H9 (cell line): ENCODE measurements around the gene INTS7. TPM values are rescaled to one million over a fixed set of nuclear protein-coding genes. Genes with fewer than 3 reads are reported as not detected.
"Not testable (repeated sequence)": the region's sequence is repeated elsewhere in the genome, so short reads cannot be mapped to it uniquely, and the experiment has no call there.

Experiments
- DNase-seq: peaks from one replicate; pipeline ENCODE4 v3.0.0-alpha.2; 2017
- H2AFZ ChIP-seq: one replicate; pipeline ENCODE4 v1.6.1; 2013; ENCODE audit warnings: mild to moderate bottlenecking, low read length, control low read depth, moderate library complexity
- H2AK5ac ChIP-seq: 2 replicates; pipeline ENCODE4 v1.6.1; 2013; ENCODE audit warnings: low read length, control low read depth, mixed read lengths; ENCODE audit not compliant: insufficient read length
- H2BK120ac ChIP-seq: one replicate; pipeline ENCODE4 v1.6.1; 2013; ENCODE audit warnings: low read depth, mild to moderate bottlenecking, low read length, control low read depth, inconsistent platforms; ENCODE audit not compliant: poor library complexity, severe bottlenecking
- H2BK12ac ChIP-seq: 2 replicates; pipeline ENCODE4 v1.6.1; 2013; ENCODE audit warnings: low read length, control low read depth, mixed read lengths, low read depth; ENCODE audit not compliant: insufficient read length
- H2BK15ac ChIP-seq: 2 replicates; pipeline ENCODE4 v1.6.1; 2013; ENCODE audit warnings: low read depth, low read length, control low read depth
- H2BK20ac ChIP-seq: one replicate; pipeline ENCODE4 v1.6.1; 2013; ENCODE audit warnings: low read depth, mild to moderate bottlenecking, low read length, control low read depth, inconsistent platforms; ENCODE audit not compliant: poor library complexity, severe bottlenecking
- H2BK5ac ChIP-seq: 2 replicates; pipeline ENCODE4 v1.6.1; 2013; ENCODE audit warnings: low read length, control low read depth, mixed read lengths; ENCODE audit not compliant: insufficient read length
- H3K14ac ChIP-seq: 2 replicates; pipeline ENCODE4 v1.6.1; 2013; ENCODE audit warnings: low read length, control low read depth; ENCODE audit not compliant: insufficient read depth
- H3K18ac ChIP-seq: 2 replicates; pipeline ENCODE4 v1.6.1; 2013; ENCODE audit warnings: low read depth, mild to moderate bottlenecking, mixed read lengths, low read length, control low read depth; ENCODE audit not compliant: insufficient read length
- H3K23ac ChIP-seq: 2 replicates; pipeline ENCODE4 v1.6.1; 2013; ENCODE audit warnings: low read length, control low read depth, mixed read lengths, low read depth; ENCODE audit not compliant: insufficient read length
- H3K23me2 ChIP-seq: 2 replicates; pipeline ENCODE4 v1.6.1; 2013; ENCODE audit warnings: low read depth, mild to moderate bottlenecking, mixed read lengths, low read length, control low read depth; ENCODE audit not compliant: insufficient read length, poor library complexity, severe bottlenecking
- H3K27ac ChIP-seq: 2 replicates; pipeline ENCODE4 v1.5.1; 2013; ENCODE audit warnings: low read length, control low read depth, mixed read lengths, low read depth; ENCODE audit not compliant: insufficient read length
- H3K27me3 ChIP-seq: 2 replicates; pipeline ENCODE4 v1.6.1; 2013; ENCODE audit warnings: low read length, control low read depth, inconsistent platforms; ENCODE audit not compliant: insufficient read depth
- H3K4ac ChIP-seq: 2 replicates; pipeline ENCODE4 v1.6.1; 2013; ENCODE audit warnings: low read depth, mild to moderate bottlenecking, control low read depth, inconsistent platforms, low read length, moderate library complexity
- H3K4me1 ChIP-seq: 2 replicates; pipeline ENCODE4 v1.6.1; 2013; ENCODE audit warnings: low read length, control low read depth, inconsistent platforms; ENCODE audit not compliant: insufficient read depth
- H3K4me2 ChIP-seq: 2 replicates; pipeline ENCODE4 v1.6.1; 2013; ENCODE audit warnings: low read length, control low read depth, mixed read lengths; ENCODE audit not compliant: insufficient read length, insufficient read depth
- H3K56ac ChIP-seq: 2 replicates; pipeline ENCODE4 v1.6.1; 2013; ENCODE audit warnings: low read depth, mild to moderate bottlenecking, mixed read lengths, low read length, control low read depth; ENCODE audit not compliant: insufficient read length
- H3K79me1 ChIP-seq: 2 replicates; pipeline ENCODE4 v1.6.1; 2013; ENCODE audit warnings: low read depth, mild to moderate bottlenecking, moderate library complexity, low read length, control low read depth, inconsistent platforms; ENCODE audit not compliant: insufficient read depth, poor library complexity, severe bottlenecking
- H3K79me2 ChIP-seq: 2 replicates; pipeline ENCODE4 v1.6.1; 2013; ENCODE audit warnings: low read length, control low read depth, inconsistent platforms; ENCODE audit not compliant: insufficient read depth
- H3K9ac ChIP-seq: 2 replicates; pipeline ENCODE4 v1.6.1; 2013; ENCODE audit warnings: low read length, control low read depth, mixed read lengths; ENCODE audit not compliant: insufficient read length; ENCODE audit errors: extremely low read depth
- H3K9me3 ChIP-seq: one replicate; pipeline ENCODE4 v1.6.1; 2013; ENCODE audit warnings: low read depth, low read length, inconsistent platforms; ENCODE audit not compliant: control insufficient read depth
- H3T11ph ChIP-seq: one replicate; pipeline ENCODE4 v1.6.1; 2013; ENCODE audit warnings: mild to moderate bottlenecking, low read length, control low read depth, inconsistent platforms
- H4K20me1 ChIP-seq: one replicate; pipeline ENCODE4 v1.6.1; 2013; ENCODE audit not compliant: control insufficient read depth, insufficient read length, insufficient read depth
- H4K5ac ChIP-seq: 2 replicates; pipeline ENCODE4 v1.6.1; 2013; ENCODE audit warnings: low read depth, mild to moderate bottlenecking, mixed read lengths, low read length, control low read depth; ENCODE audit not compliant: insufficient read length
- H4K8ac ChIP-seq: replicated peaks from 2 replicates; pipeline ENCODE4 v1.6.1; 2013; ENCODE audit warnings: low read length, control low read depth, mixed read lengths, low read depth; ENCODE audit not compliant: insufficient read length
- H4K91ac ChIP-seq: 2 replicates; pipeline ENCODE4 v1.6.1; 2013; ENCODE audit warnings: low read depth, mild to moderate bottlenecking, moderate library complexity, mixed read lengths, low read length, control low read depth; ENCODE audit not compliant: insufficient read length
- H3K27ac Mint-ChIP-seq, 3 experiments: 2 replicates in 2 of 3; 3 replicates in 1 of 3; pipeline ENCODE4 v1.8.0; 2020 to 2021; ENCODE audit warnings: mixed read lengths in 3 of 3, mild to moderate bottlenecking in 1 of 3, moderate library complexity in 1 of 3
- H3K27me3 Mint-ChIP-seq: 2 replicates; pipeline ENCODE4 v1.8.0; 2021; ENCODE audit warnings: low read depth, mild to moderate bottlenecking, moderate library complexity, mixed read lengths
- H3K36me3 Mint-ChIP-seq, 3 experiments: 2 replicates in 2 of 3; 3 replicates in 1 of 3; pipeline ENCODE4 v1.8.0; 2020 to 2021; ENCODE audit warnings: low read depth in 3 of 3, mixed read lengths in 3 of 3; ENCODE audit not compliant: insufficient read depth in 1 of 3
- H3K4me1 Mint-ChIP-seq, 2 experiments: 2 replicates each; pipeline ENCODE4 v1.8.0; 2020; ENCODE audit warnings: mixed read lengths in 2 of 2
- H3K4me3 Mint-ChIP-seq, 2 experiments: 2 replicates in 1 of 2; 3 replicates in 1 of 2; pipeline ENCODE4 v1.8.0; 2020 to 2021; ENCODE audit warnings: mild to moderate bottlenecking in 2 of 2, mixed read lengths in 2 of 2, moderate library complexity in 1 of 2
- H3K9me3 Mint-ChIP-seq, 2 experiments: 2 replicates in 1 of 2; 3 replicates in 1 of 2; pipeline ENCODE4 v1.8.0; 2020; ENCODE audit warnings: mild to moderate bottlenecking in 2 of 2, mixed read lengths in 2 of 2, moderate library complexity in 1 of 2
- WGBS: extraction: QIAGEN DNeasy Blood & Tissue Kit; methylation state at CpG from one replicate; pipeline ENCODE4 v1.1.7; 2013; ENCODE audit warnings: missing lambda C conversion rate, low lambda C conversion rate, mixed read lengths; ENCODE audit not compliant: insufficient read length; ENCODE audit errors: extremely low coverage; 5-methylcytosine and 5-hydroxymethylcytosine counted together
- total RNA-seq: library from RNA; stranded (reverse); gene quantifications from 2 replicates; pipeline ENCODE4 v1.2.1, GENCODE V29; 2021

Gene INTS7
- total RNA-seq, 1 experiment from 2014 or later, result 32.3 TPM

- WGBS, result no CpG with 5 or more reads among the region's 4 CpGs
- not testable (repeated sequence) for H2AFZ ChIP-seq, H2BK20ac ChIP-seq, H3K23ac ChIP-seq, H2BK15ac ChIP-seq, H3K27ac Mint-ChIP-seq, H3K9me3 Mint-ChIP-seq, H4K8ac ChIP-seq, H3K4ac ChIP-seq, H2BK12ac ChIP-seq, H3K4me1 ChIP-seq, H3K18ac ChIP-seq, H4K20me1 ChIP-seq, H3K9ac ChIP-seq, H4K91ac ChIP-seq, H2BK5ac ChIP-seq, H4K5ac ChIP-seq, H2BK120ac ChIP-seq, H3K9me3 ChIP-seq, H3K79me2 ChIP-seq, H3K27me3 ChIP-seq, H3K27me3 Mint-ChIP-seq, H3K4me3 Mint-ChIP-seq, H3K27ac ChIP-seq, H3K79me1 ChIP-seq, H3K4me1 Mint-ChIP-seq, H3K56ac ChIP-seq, H3T11ph ChIP-seq, DNase-seq, H3K4me2 ChIP-seq, H3K23me2 ChIP-seq, H3K14ac ChIP-seq, H2AK5ac ChIP-seq
- peaks cover 15 to 36% (median 18%) of the 10 kb centered on the region in 3 experiments; a peak in 6 of 7 replicates for H3K36me3 Mint-ChIP-seq
Observed at GRCh38 chr1:211953543-211953942, 81.8 kb downstream of the INTS7 start.
